Measurements from ENCODE around the gene RNU6-9. TPM values are rescaled to one million over a fixed set of nuclear protein-coding genes. Genes with fewer than 3 reads are reported as not detected.

Gene RNU6-9
- total RNA-seq, 1 experiment from 2014 or later, result not detected

DNA sequence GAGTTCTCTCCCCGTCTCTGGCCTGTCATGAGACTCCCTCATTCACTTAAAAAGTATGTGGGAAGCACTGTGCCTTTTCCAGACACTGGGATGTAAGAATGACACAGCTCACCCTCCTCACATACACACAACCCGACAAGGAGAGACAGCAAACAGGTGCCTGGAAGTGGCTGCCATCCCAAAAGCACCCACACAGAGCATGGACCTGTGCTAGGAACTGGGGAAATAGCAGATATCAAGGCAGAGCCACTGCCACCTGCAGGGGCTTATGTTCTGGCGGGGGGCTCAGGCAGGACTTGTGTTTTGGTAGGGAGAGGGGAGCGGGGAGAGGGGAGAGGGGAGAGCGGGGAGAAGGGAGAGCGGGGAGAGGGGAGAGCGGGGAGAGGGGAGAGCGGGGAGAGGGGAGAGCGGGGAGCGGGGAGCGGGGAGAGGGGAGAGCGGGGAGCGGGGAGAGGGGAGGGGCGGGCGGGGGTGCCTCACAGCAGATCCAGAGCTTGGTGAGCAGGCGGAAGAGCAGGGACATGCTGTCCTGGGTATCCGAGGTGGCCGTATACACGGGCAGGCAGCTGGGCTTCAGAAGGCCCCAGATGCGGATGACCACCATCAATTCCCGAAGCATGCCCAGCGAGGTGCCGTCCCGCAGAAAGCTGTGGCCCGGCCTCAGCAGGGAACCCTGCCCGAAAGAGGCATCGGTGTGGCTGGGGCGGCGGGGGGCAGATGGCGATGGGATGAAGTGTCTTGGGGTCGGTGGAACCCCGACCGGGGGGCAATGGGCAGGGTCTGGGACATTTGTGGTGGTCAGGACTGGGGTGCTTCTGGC is 21.6 kb upstream of the RNU6-9 start:
- no peak for ATAC-seq
- intact Hi-C loops (cut with micrococcal nuclease), result no loop called here
- H3K27me3 ChIP-seq (ENCODE audit: low read length), result no peaks in the 10 kb centered on the region
- no peaks in the 10 kb centered on the region for H3K79me2 ChIP-seq (ENCODE audit: low read length)
- H3K9ac ChIP-seq (ENCODE audit: low read length), result no peak overlapping the region
- no peaks in the 10 kb centered on the region for H3F3A ChIP-seq (ENCODE audit: low read length, unreplicated experiment)
- no peak overlapping the region for H3K4me2 ChIP-seq (ENCODE audit: low read length)
- TF ChIP-seq EZH2phosphoT487 (IDR thresholded peaks at IDR 0.05; ENCODE audit: borderline replicate concordance, low read length) (no peak), CTCF (conservative IDR thresholded peaks at IDR 0.05; ENCODE audit: low read depth, low read length) (no peak)
- no peak overlapping the region for H3K4me3 ChIP-seq (ENCODE audit: low read length)
- no peaks in the 10 kb centered on the region for H4K20me1 ChIP-seq (ENCODE audit: low read length)
- peaks cover 12% of the 10 kb centered on the region for H3K4me1 ChIP-seq (ENCODE audit: insufficient read depth, low read length)
- ChIA-PET CTCF (no interaction called here), POLR2A (ENCODE audit: unreplicated experiment) (no interaction called here)
- no peak overlapping the region for H2AFZ ChIP-seq (ENCODE audit: low read length)
- DNase-seq, result no peak
- H3K36me3 ChIP-seq (ENCODE audit: low read depth, low read length), result no peaks in the 10 kb centered on the region; the same call in 1 of the 2 replicates
- no peak overlapping the region for H3K27ac ChIP-seq (ENCODE audit: low read length)
- H3K9me3 ChIP-seq (ENCODE audit: low read length), result no peaks in the 10 kb centered on the region
- BruUV-seq (replicated peaks), result no TSS peak
- H3K9me2 ChIP-seq (replicated peaks; ENCODE audit: low read length), result no peaks in the 10 kb centered on the region

- no peak overlapping the region for H3K4me3 ChIP-seq (ENCODE audit: low read length)
- no peak overlapping the region for H3K4me2 ChIP-seq (ENCODE audit: low read length)
- H3K9me2 ChIP-seq (replicated peaks; ENCODE audit: low read length), result no peaks in the 10 kb centered on the region
- TF ChIP-seq CTCF (conservative IDR thresholded peaks at IDR 0.05; ENCODE audit: low read depth, low read length), result no peak
- no peak for TF ChIP-seq EZH2 (IDR thresholded peaks at IDR 0.05; ENCODE audit: low read length, unreplicated experiment)
- TF ChIP-seq EZH2phosphoT487 (IDR thresholded peaks at IDR 0.05; ENCODE audit: borderline replicate concordance, low read length), result no peak
- no peaks in the 10 kb centered on the region for H3F3A ChIP-seq (ENCODE audit: low read length, unreplicated experiment)
- no peaks in the 10 kb centered on the region for H3K27me3 ChIP-seq (ENCODE audit: low read length)
- no peaks in the 10 kb centered on the region; the same call in 1 of the 2 replicates for H3K36me3 ChIP-seq (ENCODE audit: low read depth, low read length)
- H3K79me2 ChIP-seq (ENCODE audit: low read length), result no peaks in the 10 kb centered on the region
- no peak overlapping the region for H3K27ac ChIP-seq (ENCODE audit: low read length)
- ChIA-PET POLR2A (ENCODE audit: unreplicated experiment) (no interaction called here), CTCF (no interaction called here)
- BruUV-seq (replicated peaks), result no TSS peak
- no peak overlapping the region for H3K9ac ChIP-seq (ENCODE audit: low read length)
- peaks cover 12% of the 10 kb centered on the region for H3K4me1 ChIP-seq (ENCODE audit: insufficient read depth, low read length)
- DNase-seq (peak; percentile 45), ATAC-seq (peak; percentile 52)
- no peaks in the 10 kb centered on the region for H4K20me1 ChIP-seq (ENCODE audit: low read length)
- intact Hi-C loops (cut with micrococcal nuclease), result no loop called here
- no peak overlapping the region for H2AFZ ChIP-seq (ENCODE audit: low read length)
- H3K9me3 ChIP-seq (ENCODE audit: low read length), result no peaks in the 10 kb centered on the region
Measured at GRCh38 chr19:872266-872951, 20.9 kb upstream of the RNU6-9 start.

- Histone ChIP-seq H4K20me1 (ENCODE audit: low read length) (no peaks in the 10 kb centered on the region), H3K4me3 (ENCODE audit: low read length) (no peak overlapping the region), H3K79me2 (ENCODE audit: low read length) (no peaks in the 10 kb centered on the region), H2AFZ (ENCODE audit: low read length) (no peak overlapping the region), H3K27me3 (ENCODE audit: low read length) (no peaks in the 10 kb centered on the region), H3K4me2 (ENCODE audit: low read length) (no peak overlapping the region), H3F3A (ENCODE audit: low read length, unreplicated experiment) (no peaks in the 10 kb centered on the region), H3K36me3 (ENCODE audit: low read depth, low read length) (no peaks in the 10 kb centered on the region; the same call in 1 of the 2 replicates), H3K4me1 (ENCODE audit: insufficient read depth, low read length) (peaks cover 12% of the 10 kb centered on the region), H3K9ac (ENCODE audit: low read length) (no peak overlapping the region), H3K27ac (ENCODE audit: low read length) (no peak overlapping the region), H3K9me2 (replicated peaks; ENCODE audit: low read length) (no peaks in the 10 kb centered on the region), H3K9me3 (ENCODE audit: low read length) (no peaks in the 10 kb centered on the region)
- ChIA-PET POLR2A (ENCODE audit: unreplicated experiment) (no interaction called here), CTCF (no interaction called here)
- ATAC-seq (no peak), DNase-seq (no peak)
- BruUV-seq (replicated peaks), result no TSS peak
- intact Hi-C loops (cut with micrococcal nuclease), result no loop called here
- TF ChIP-seq EZH2 (IDR thresholded peaks at IDR 0.05; ENCODE audit: low read length, unreplicated experiment) (no peak), CTCF (conservative IDR thresholded peaks at IDR 0.05; ENCODE audit: low read depth, low read length) (no peak), EZH2phosphoT487 (IDR thresholded peaks at IDR 0.05; ENCODE audit: borderline replicate concordance, low read length) (no peak)
Measured at GRCh38 chr19:873084-873483, 20.2 kb upstream of the RNU6-9 start.
